Progenitor cell of endocrine pancreas (in vitro differentiated cells): ENCODE results near the gene MERTK. TPM values are rescaled to one million over a fixed set of nuclear protein-coding genes. Genes with fewer than 3 reads are reported as not detected.

ENCODE experiments used
- DNase-seq: peaks from one replicate; pipeline ENCODE4 v3.0.0; 2021; ENCODE audit warnings: low spot score; ENCODE audit not compliant: unreplicated experiment
- H3K27ac Mint-ChIP-seq: 2 replicates; pipeline ENCODE4 v1.8.0; 2021; ENCODE audit warnings: mild to moderate bottlenecking, moderate library complexity, mixed read lengths
- H3K27me3 Mint-ChIP-seq: 2 replicates; pipeline ENCODE4 v1.8.0; 2021; ENCODE audit warnings: mixed read lengths
- H3K36me3 Mint-ChIP-seq: 2 replicates; pipeline ENCODE4 v1.8.0; 2022; ENCODE audit warnings: mixed read lengths; ENCODE audit not compliant: insufficient read depth
- H3K4me1 Mint-ChIP-seq: 2 replicates; pipeline ENCODE4 v1.8.0; 2021; ENCODE audit warnings: low read depth, mixed read lengths
- H3K4me3 Mint-ChIP-seq: 2 replicates; pipeline ENCODE4 v1.8.0; 2021; ENCODE audit warnings: low read depth, mild to moderate bottlenecking, moderate library complexity, mixed read lengths
- H3K9me3 Mint-ChIP-seq: 2 replicates; pipeline ENCODE4 v1.8.0; 2021; ENCODE audit warnings: low read depth, mixed read lengths
- total RNA-seq: library from RNA; stranded (reverse); gene quantifications from 2 replicates; pipeline ENCODE4 v1.2.1, GENCODE V29; 2021
- TF ChIP-seq, protein P1 (sequence below): fragments of 200-600 bp; sonication (generic); IDR thresholded peaks from one replicate; pipeline ENCODE4 v1.5.0; 2021; ENCODE audit warnings: antibody characterized with exemption, mild to moderate bottlenecking; ENCODE audit not compliant: unreplicated experiment

Gene MERTK
- total RNA-seq, 1 donor from 2014 or later: 20.1 TPM

DNA sequence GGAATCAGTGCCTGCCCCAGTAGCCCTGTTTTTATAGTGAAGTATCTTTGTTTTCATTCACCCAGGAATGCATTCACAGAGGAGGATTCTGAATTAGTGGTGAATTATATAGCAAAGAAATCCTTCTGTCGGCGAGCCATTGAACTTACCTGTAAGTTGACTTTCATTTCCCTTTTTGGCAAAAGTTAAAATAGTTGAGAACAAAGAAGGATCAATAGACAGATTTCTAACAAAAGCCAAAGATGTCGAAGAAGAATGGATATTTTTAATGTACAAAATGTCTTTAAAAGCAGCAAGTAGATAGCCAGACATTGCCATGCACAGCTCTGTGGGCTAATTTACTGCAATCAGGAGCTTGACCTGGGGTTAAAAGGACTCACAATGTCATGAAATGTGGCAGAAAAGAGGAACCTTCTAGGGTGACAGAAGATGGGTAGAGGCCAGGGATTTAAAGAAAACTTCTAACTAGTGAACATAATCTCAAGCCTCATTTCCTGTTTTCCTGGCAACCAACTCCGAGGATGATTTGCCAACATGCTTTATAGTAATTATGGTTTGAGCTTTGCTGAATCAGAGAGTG, 102.8 kb downstream of the MERTK start:
- Mint-ChIP-seq H3K4me3 (no peak overlapping the region), H3K36me3 (peaks cover 16% of the 10 kb centered on the region), H3K27me3 (no peaks in the 10 kb centered on the region), H3K9me3 (no peaks in the 10 kb centered on the region), H3K4me1 (no peaks in the 10 kb centered on the region), H3K27ac (peak overlapping the region; percentile 27)
- TF ChIP-seq, protein P1, sequence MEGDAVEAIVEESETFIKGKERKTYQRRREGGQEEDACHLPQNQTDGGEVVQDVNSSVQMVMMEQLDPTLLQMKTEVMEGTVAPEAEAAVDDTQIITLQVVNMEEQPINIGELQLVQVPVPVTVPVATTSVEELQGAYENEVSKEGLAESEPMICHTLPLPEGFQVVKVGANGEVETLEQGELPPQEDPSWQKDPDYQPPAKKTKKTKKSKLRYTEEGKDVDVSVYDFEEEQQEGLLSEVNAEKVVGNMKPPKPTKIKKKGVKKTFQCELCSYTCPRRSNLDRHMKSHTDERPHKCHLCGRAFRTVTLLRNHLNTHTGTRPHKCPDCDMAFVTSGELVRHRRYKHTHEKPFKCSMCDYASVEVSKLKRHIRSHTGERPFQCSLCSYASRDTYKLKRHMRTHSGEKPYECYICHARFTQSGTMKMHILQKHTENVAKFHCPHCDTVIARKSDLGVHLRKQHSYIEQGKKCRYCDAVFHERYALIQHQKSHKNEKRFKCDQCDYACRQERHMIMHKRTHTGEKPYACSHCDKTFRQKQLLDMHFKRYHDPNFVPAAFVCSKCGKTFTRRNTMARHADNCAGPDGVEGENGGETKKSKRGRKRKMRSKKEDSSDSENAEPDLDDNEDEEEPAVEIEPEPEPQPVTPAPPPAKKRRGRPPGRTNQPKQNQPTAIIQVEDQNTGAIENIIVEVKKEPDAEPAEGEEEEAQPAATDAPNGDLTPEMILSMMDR: no peak
- no peak for DNase-seq

DNA sequence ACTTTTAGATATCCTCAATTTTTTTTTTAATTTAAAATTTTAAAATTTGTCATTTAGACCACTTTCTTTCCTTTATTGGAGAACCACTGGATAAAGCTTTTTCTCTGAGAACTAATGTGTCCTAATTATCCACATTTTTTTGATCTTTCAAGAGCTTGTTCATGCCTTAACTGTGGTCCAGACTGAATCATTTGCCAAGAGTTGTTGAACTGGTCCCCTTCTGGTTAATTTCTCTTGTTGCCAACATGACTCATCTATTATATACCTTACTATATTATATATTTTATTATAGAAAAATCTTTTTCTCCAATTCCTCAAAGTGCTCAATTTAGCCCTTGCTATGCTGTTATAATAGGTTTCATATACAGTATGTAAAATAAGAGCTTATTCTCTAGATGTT, 103.5 kb downstream of the MERTK start:
- H3K4me1 Mint-ChIP-seq: no peaks in the 10 kb centered on the region
- no peak overlapping the region for H3K27ac Mint-ChIP-seq
- TF ChIP-seq, protein P1: no peak
- no peak overlapping the region for H3K4me3 Mint-ChIP-seq
- no peaks in the 10 kb centered on the region for H3K9me3 Mint-ChIP-seq
- no peaks in the 10 kb centered on the region for H3K27me3 Mint-ChIP-seq
- peaks cover 16% of the 10 kb centered on the region for H3K36me3 Mint-ChIP-seq
- no peak for DNase-seq

DNA sequence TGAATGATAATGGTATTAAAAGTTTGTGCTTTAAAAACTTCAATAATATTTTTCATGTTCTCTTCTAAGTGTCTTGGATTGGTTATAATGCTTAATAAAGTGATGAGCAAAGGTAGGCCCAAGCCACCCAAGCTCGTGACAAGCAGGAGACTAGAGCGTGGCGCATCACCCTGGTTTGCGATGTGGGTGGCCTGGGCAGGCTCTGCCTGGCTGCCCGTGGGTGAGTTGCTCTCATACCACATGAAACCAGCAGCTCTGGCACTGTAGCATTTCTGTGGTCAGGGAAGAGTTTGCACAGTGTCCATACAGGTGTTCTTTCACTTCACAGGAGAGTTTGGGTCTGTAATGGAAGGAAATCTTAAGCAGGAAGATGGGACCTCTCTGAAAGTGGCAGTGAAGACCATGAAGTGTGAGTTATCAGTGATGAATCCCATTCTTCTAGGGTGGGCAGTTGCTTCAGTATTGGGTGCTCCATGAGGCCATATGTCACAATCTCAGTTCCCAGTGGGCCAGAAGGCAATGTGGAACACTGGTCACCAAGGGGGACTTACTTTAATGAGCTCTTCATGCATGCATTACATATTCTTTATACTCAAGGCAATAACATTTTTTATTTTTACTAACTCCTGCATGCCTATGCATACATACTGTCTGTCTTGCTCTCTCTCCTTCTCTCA, 105.3 kb downstream of the MERTK start:
- Mint-ChIP-seq H3K4me1 (no peaks in the 10 kb centered on the region), H3K4me3 (no peak overlapping the region), H3K27me3 (no peaks in the 10 kb centered on the region), H3K27ac (no peak overlapping the region), H3K9me3 (no peaks in the 10 kb centered on the region), H3K36me3 (peaks cover 20% of the 10 kb centered on the region)
- TF ChIP-seq, protein P1: no peak
- no peak for DNase-seq

DNA sequence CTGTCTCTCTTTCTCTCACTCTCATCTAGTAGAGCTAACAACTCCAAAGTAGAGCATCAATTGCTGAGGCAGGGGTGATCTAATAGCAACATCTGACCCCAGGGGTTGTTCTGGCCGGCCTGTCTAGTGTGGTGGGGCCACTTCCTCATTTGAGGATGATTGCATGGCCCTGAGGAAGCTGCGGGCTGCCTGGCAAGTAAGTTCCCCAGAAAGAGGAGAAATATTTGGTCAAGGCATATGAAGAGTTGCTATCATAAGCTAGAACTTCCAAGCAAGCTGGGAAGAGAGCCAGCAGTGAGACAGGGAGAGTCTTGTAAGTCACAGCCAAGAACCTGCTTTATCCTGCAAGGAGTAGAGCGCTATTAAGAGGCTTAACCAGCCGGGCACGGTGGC, 105.8 kb downstream of the MERTK start:
- peaks cover 20% of the 10 kb centered on the region for H3K36me3 Mint-ChIP-seq
- no peak for DNase-seq
- no peaks in the 10 kb centered on the region for H3K9me3 Mint-ChIP-seq
- H3K27ac Mint-ChIP-seq: no peak overlapping the region
- TF ChIP-seq, protein P1: no peak
- H3K4me1 Mint-ChIP-seq: no peaks in the 10 kb centered on the region
- H3K27me3 Mint-ChIP-seq: no peaks in the 10 kb centered on the region
- no peak overlapping the region for H3K4me3 Mint-ChIP-seq

DNA sequence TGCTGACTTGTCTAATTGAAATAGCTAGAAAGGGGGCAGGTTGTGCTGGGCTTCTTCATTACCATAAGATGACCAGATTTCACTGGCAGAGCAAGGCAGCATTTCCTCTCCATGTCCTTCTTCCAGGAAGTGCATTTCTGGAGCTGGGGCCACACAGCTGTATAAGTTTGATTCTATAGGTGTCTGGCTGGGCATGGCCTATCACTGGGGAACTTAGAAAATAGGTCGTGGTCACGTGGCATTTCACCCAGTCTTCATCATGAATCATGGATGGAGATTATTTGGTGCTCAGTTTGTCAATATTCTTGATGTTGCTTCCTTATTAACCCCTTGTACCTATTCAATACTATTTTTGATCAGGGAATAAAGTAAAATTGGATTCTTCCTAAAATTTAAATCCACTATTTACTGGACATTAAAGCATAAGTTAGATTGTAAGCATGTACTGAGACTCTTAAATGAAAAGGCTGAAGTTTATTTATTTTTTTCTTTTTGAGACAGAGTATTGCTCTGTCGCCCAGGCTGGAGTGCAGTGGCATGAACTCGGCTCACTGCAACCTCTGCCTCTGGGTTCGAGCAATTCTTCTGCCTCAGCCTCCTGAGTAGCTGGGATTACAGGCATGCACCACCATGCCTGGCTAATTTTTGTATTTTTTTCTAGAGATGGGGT, 107.1 kb downstream of the MERTK start:
- peaks cover 16% of the 10 kb centered on the region for H3K36me3 Mint-ChIP-seq
- H3K4me1 Mint-ChIP-seq: no peaks in the 10 kb centered on the region
- no peaks in the 10 kb centered on the region for H3K9me3 Mint-ChIP-seq
- no peaks in the 10 kb centered on the region for H3K27me3 Mint-ChIP-seq
- no peak overlapping the region for H3K4me3 Mint-ChIP-seq
- H3K27ac Mint-ChIP-seq: no peak overlapping the region
- no peak for DNase-seq
- TF ChIP-seq, protein P1: no peak
